K562 (cell line): Measurements from ENCODE around the gene FLAD1. TPM values are rescaled to one million over a fixed set of nuclear protein-coding genes. Genes with fewer than 3 reads are reported as not detected.

Source experiments
- ATAC-seq: fragments of 200-7000 bp; cut with Tn5 transposase; 3 replicates; pipeline ENCODE4 v1.9.1; 2020; ENCODE audit warnings: moderate library complexity
- BruUV-seq: library from RNA; stranded (reverse); fragments of 400-500 nt; replicated peaks from 2 replicates; lab custom pipeline; 2021; lab: Mats Ljungman, UMichigan
- CTCF ChIA-PET: fragments of 300-600 bp; formaldehyde crosslinking; extraction: SDS; loops from one replicate; lab custom pipeline; 2021; ENCODE audit warnings: low intra/inter-chr PET ratio; lab: Yijun Ruan, JAX
- POLR2A ChIA-PET: fragments of 300-600, 350-650 bp; sonication (Branson Sonifier 250); formaldehyde crosslinking; extraction: SDS; loops from one replicate; lab custom pipeline; 2021; ENCODE audit warnings: antibody characterized with exemption, inconsistent platforms; lab: Yijun Ruan, JAX
- DNase-seq, 4 experiments: peaks; one replicate each; pipeline versions ENCODE4 v3.0.0 to v3.0.0-alpha.2; 2011 to 2018; ENCODE audit warnings: low spot score in 3 of 4, mixed read lengths in 3 of 4; ENCODE audit errors: extremely low read depth in 1 of 4
- FAIRE-seq: peaks from 2 replicates; lab custom pipeline; 2011; peaks lifted over from hg19 to GRCh38; lab: Jason Lieb, UNC
- H2AFZ ChIP-seq: 2 replicates; pipeline ENCODE4 v1.6.0; 2011; ENCODE audit warnings: low read depth, low read length, control low read depth, inconsistent platforms
- H3K27ac ChIP-seq: fragments of 200-600 bp; 3 replicates; pipeline ENCODE4 v1.8.0; 2011; ENCODE audit warnings: low read depth, mild to moderate bottlenecking, control low read depth, inconsistent platforms, low read length, moderate library complexity, mixed read lengths; ENCODE audit errors: extremely low read depth
- H3K27me3 ChIP-seq, 2 experiments: fragments of 300-600 bp in 1 of 2; 2 replicates in 1 of 2; 3 replicates in 1 of 2; pipeline versions ENCODE4 v1.6.0 to v1.8.0; 2011; ENCODE audit warnings: inconsistent platforms in 2 of 2, low read length in 2 of 2, mild to moderate bottlenecking in 1 of 2, mixed read lengths in 1 of 2, moderate library complexity in 1 of 2; ENCODE audit not compliant: control insufficient read depth in 2 of 2, insufficient read depth in 2 of 2
- H3K36me3 ChIP-seq: fragments of 300-600 bp; 3 replicates; pipeline ENCODE4 v1.8.0; 2011; ENCODE audit warnings: mild to moderate bottlenecking, low read length, inconsistent platforms; ENCODE audit not compliant: control insufficient read depth, insufficient read depth
- H3K4me1 ChIP-seq, 2 experiments: fragments of 200-600 bp in 1 of 2; replicated peaks in 1 of 2; 2 replicates in 1 of 2; 3 replicates in 1 of 2; pipeline versions ENCODE4 v1.5.1 to v1.8.0; 2011; ENCODE audit warnings: inconsistent platforms in 2 of 2, low read length in 2 of 2, mild to moderate bottlenecking in 1 of 2, mixed read lengths in 1 of 2, moderate library complexity in 1 of 2; ENCODE audit not compliant: control insufficient read depth in 2 of 2, insufficient read depth in 2 of 2
- H3K4me2 ChIP-seq: 2 replicates; pipeline ENCODE4 v1.6.1; 2011; ENCODE audit warnings: low read length, control low read depth, inconsistent platforms, mixed read lengths; ENCODE audit not compliant: insufficient read depth
- H3K4me3 ChIP-seq: fragments of 200-600 bp; sonication (generic), shearing (Covaris generic); 2 replicates; pipeline ENCODE4 v1.5.1; 2016; ENCODE audit warnings: control low read depth, inconsistent platforms
- H3K79me2 ChIP-seq: fragments of 200-600 bp; 3 replicates; pipeline ENCODE4 v1.8.0; 2011; ENCODE audit warnings: low read length, inconsistent platforms; ENCODE audit not compliant: control insufficient read depth, insufficient read depth
- H3K9ac ChIP-seq, 2 experiments: 2 replicates each; pipeline versions ENCODE4 v1.6.0 to v1.6.1; 2011; ENCODE audit warnings: low read depth in 2 of 2, low read length in 2 of 2, control low read depth in 1 of 2, inconsistent platforms in 1 of 2, mild to moderate bottlenecking in 1 of 2, mixed read lengths in 1 of 2; ENCODE audit not compliant: insufficient read depth in 1 of 2
- H3K9me1 ChIP-seq: one replicate; pipeline ENCODE4 v1.6.0; 2011; ENCODE audit warnings: inconsistent platforms, mild to moderate bottlenecking, low read length, moderate library complexity; ENCODE audit not compliant: control insufficient read depth, insufficient read depth
- H3K9me3 ChIP-seq: replicated peaks from 2 replicates; pipeline ENCODE4 v1.5.1; 2011; ENCODE audit warnings: low read depth, low read length, inconsistent platforms; ENCODE audit not compliant: control insufficient read depth, insufficient read depth
- H4K20me1 ChIP-seq: replicated peaks from 2 replicates; pipeline ENCODE4 v1.6.1; 2011; ENCODE audit warnings: low read length, inconsistent platforms, mixed read lengths; ENCODE audit not compliant: control insufficient read depth, insufficient read depth
- BHLHE40 ChIP-seq: IDR thresholded peaks from 2 replicates; pipeline ENCODE4 v1.6.1; 2011; ENCODE audit warnings: low read length, improper control_type of control experiment
- CEBPB ChIP-seq: fragments of 450-650 bp; IDR thresholded peaks from 2 replicates; pipeline ENCODE4 v1.6.1; 2016; ENCODE audit warnings: missing genetic modification characterization, missing compliant biosample characterization
- CREM ChIP-seq: IDR thresholded peaks from 2 replicates; pipeline ENCODE4 v1.6.1; 2014; ENCODE audit warnings: antibody characterized with exemption, low read depth
- HCFC1 ChIP-seq: IDR thresholded peaks from 2 replicates; pipeline ENCODE4 v1.6.1; 2012; ENCODE audit warnings: low read depth, low read length, improper control_type of control experiment
- KDM1A ChIP-seq, 2 experiments: fragments of 450-650 bp; IDR thresholded peaks; 2 replicates each; pipeline ENCODE4 v1.6.1; 2016; ENCODE audit warnings: mild to moderate bottlenecking in 2 of 2
- MBD2 ChIP-seq: sonication (generic); IDR thresholded peaks from 2 replicates; pipeline ENCODE4 v1.6.1; 2016; ENCODE audit warnings: low read depth, borderline replicate concordance
- MNT ChIP-seq, 2 experiments: fragments of 450-650 bp; conservative IDR thresholded peaks; 2 replicates each; pipeline ENCODE4 v1.6.1; 2017; ENCODE audit warnings: mild to moderate bottlenecking in 2 of 2, moderate library complexity in 2 of 2
- MYC ChIP-seq, 2 experiments: fragments of 250-450 bp in 1 of 2; sonication (Bioruptor Pico) in 1 of 2; IDR thresholded peaks; 2 replicates each; pipeline versions ENCODE4 v1.5.1 to v1.6.1; 2012 to 2021; ENCODE audit warnings: low read depth in 2 of 2, borderline replicate concordance in 1 of 2, improper control_type of control experiment in 1 of 2, low read length in 1 of 2, mild to moderate bottlenecking in 1 of 2, moderate library complexity in 1 of 2
- NR2C2 ChIP-seq, 2 experiments: fragments of 200-800 bp in 1 of 2; sonication (Bioruptor generic) in 1 of 2; sonication (generic) in 1 of 2; formaldehyde crosslinking in 1 of 2; IDR thresholded peaks; 2 replicates each; pipeline versions ENCODE4 v1.6.1 to v1.8.0; 2016 to 2022; ENCODE audit warnings: mild to moderate bottlenecking in 1 of 2, missing compliant biosample characterization in 1 of 2, missing genetic modification characterization in 1 of 2, missing genetic modification reagents in 1 of 2
- NUFIP1 ChIP-seq: fragments of 450-650 bp; IDR thresholded peaks from 2 replicates; pipeline ENCODE4 v1.6.1; 2018; ENCODE audit not compliant: partially characterized antibody
- RAD51 ChIP-seq: fragments of 450-650 bp; IDR thresholded peaks from 2 replicates; pipeline ENCODE4 v1.7.1; 2016; ENCODE audit warnings: low read depth, mild to moderate bottlenecking, borderline replicate concordance
- RFX1 ChIP-seq: fragments of 450-650 bp; IDR thresholded peaks from 2 replicates; pipeline ENCODE4 v1.6.1; 2016; ENCODE audit warnings: mild to moderate bottlenecking, moderate library complexity
- WGBS: fragments of 100-300 bp; shearing (Covaris generic); methylation state at CpG from one replicate; pipeline ENCODE4 v1.1.6; 2016; ENCODE audit warnings: low coverage, mixed read lengths; ENCODE audit not compliant: insufficient coverage; ENCODE audit errors: missing lambda C conversion rate; 5-methylcytosine and 5-hydroxymethylcytosine counted together
- in situ Hi-C: fragments of 300-500 bp; cut with MboI; formaldehyde crosslinking; loops from 4 replicates; pipeline ENCODE4 v1.15.0; 2018; ENCODE audit warnings: inconsistent platforms, mixed read lengths
- intact Hi-C: fragments of 100-400 bp; cut with micrococcal nuclease; formaldehyde crosslinking; loops from 2 replicates; pipeline ENCODE4 v1.14.2; 2022
- polyA plus RNA-seq, 8 experiments: library from polyadenylated mRNA; depleted of rRNA in 4 of 8; stranded (reverse) in 5 of 8; unstranded in 3 of 8; fragments of >200 nt; fragmentation: Nextera tagmentation in 2 of 8; fragmentation: Illumina TruSeq in 1 of 8; extraction: Ambion mirVana in 2 of 8; extraction: Trizol in 1 of 8; gene quantifications; 2 replicates each; pipeline versions ENCODE4 v1.2.1 to v1.2.3, GENCODE V29; 2011 to 2014; ENCODE audit warnings: inconsistent platforms in 1 of 8, missing spikeins in 1 of 8
- total RNA-seq, 7 experiments: library from RNA; depleted of rRNA in 6 of 7; stranded (reverse); fragments of >200 nt in 6 of 7; fragmentation: Illumina TruSeq in 2 of 7; extraction: Trizol in 2 of 7; gene quantifications; 2 replicates each; pipeline versions ENCODE4 v1.2.1 to v1.2.3, GENCODE V29; 2011 to 2021; ENCODE audit warnings: low replicate concordance in 1 of 7
- TF ChIP-seq, protein P1 (sequence below), 2 experiments: IDR thresholded peaks; 2 replicates each; pipeline ENCODE4 v1.6.1; 2012; ENCODE audit warnings: improper control_type of control experiment in 2 of 2, low read depth in 2 of 2, low read length in 2 of 2, borderline replicate concordance in 1 of 2
- TF ChIP-seq, protein P2 (sequence below): fragments of 450-650 bp; IDR thresholded peaks from 2 replicates; pipeline ENCODE4 v1.6.1; 2016
- TF ChIP-seq, protein P3 (sequence below): sonication (generic); formaldehyde crosslinking; IDR thresholded peaks from 2 replicates; pipeline ENCODE4 v1.9.0; 2022; ENCODE audit warnings: mild to moderate bottlenecking, missing genetic modification reagents

The FLAD1 gene
- total and polyA plus RNA-seq, 9 of the 15 experiments (the other 6 are each of a cell fraction or from before 2014, with no cell fraction given): 24.9 to 85.8 (median 67.0) TPM

DNA sequence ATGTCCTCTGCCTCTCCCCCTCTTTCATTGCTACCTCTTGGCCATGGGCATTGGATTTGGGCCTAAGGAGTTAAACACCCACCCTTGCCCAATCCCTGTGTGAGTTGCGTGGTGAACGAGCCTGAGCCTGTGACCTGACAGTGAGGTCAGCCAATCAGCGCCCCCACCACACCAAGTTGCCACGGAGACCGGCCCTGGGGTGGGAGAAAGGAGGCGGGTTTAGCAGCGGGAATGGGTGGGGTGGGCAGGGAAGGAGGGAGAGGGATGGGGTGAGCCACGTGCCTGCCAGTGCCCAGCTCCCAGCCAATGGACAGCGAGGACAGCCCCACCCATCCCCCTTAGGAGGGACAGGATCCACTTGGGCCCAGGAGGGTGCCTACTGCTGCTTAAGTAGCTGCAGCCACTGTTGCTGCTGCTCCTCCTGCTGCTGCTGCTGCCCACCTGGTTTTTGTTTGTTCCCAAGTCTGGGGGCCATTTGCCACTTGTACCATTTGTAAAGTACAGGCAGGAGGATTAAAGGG is 28.9 kb downstream of the FLAD1 start:
- peak overlapping the region; percentile 51; the same call in 2 of the 3 replicates for H3K27ac ChIP-seq
- no peaks in the 10 kb centered on the region; the same call in 1 of the 2 replicates for H4K20me1 ChIP-seq
- H3K27me3 ChIP-seq: no peaks in the 10 kb centered on the region
- peaks cover 73 to 93% of the 10 kb centered on the region in 2 experiments for H3K4me1 ChIP-seq
- no TSS peak for BruUV-seq
- peaks cover 65% of the 10 kb centered on the region for H3K79me2 ChIP-seq
- in situ Hi-C loops: no loop called here
- no peak overlapping the region for H3K4me3 ChIP-seq
- DNase-seq (peak; percentile 76 to 79 (median 78)), FAIRE-seq (peak; percentile 60), ATAC-seq (peak; percentile 29)
- H3K4me2 ChIP-seq: peak overlapping the region; percentile 19; the same call in 1 of the 2 replicates
- H3K9me1 ChIP-seq: no peaks in the 10 kb centered on the region
- intact Hi-C loops: no loop called here
- H2AFZ ChIP-seq: no peak overlapping the region
- H3K9ac ChIP-seq: peak overlapping the region in 1 of 2 experiments; percentile 80; a peak in 2 of 4 replicates
- peaks cover 74% of the 10 kb centered on the region; the same call in 2 of the 3 replicates for H3K36me3 ChIP-seq
- CTCF ChIA-PET: no interaction called here
- WGBS: 11% methylated on average over 3 of the region's 9 CpGs
- POLR2A ChIA-PET: interaction anchor here (0.6 to 1.9 kb wide), 12 partner anchors 7 to 1113 kb away, joined by 3 to 8 read pairs (median 3); partner anchors contain the start of genes ADAM15, FLAD1, LENEP and PMVK
- H3K9me3 ChIP-seq: no peaks in the 10 kb centered on the region
- TF ChIP-seq MNT (conservative IDR thresholded peaks at IDR 0.05): peak; percentile 44 to 52; a peak in 2 of 4 replicates
- peak; percentile 50; the same call in 1 of the 2 replicates for TF ChIP-seq BHLHE40
- peak; percentile 50 for TF ChIP-seq CEBPB (tag)
- TF ChIP-seq, protein P1, sequence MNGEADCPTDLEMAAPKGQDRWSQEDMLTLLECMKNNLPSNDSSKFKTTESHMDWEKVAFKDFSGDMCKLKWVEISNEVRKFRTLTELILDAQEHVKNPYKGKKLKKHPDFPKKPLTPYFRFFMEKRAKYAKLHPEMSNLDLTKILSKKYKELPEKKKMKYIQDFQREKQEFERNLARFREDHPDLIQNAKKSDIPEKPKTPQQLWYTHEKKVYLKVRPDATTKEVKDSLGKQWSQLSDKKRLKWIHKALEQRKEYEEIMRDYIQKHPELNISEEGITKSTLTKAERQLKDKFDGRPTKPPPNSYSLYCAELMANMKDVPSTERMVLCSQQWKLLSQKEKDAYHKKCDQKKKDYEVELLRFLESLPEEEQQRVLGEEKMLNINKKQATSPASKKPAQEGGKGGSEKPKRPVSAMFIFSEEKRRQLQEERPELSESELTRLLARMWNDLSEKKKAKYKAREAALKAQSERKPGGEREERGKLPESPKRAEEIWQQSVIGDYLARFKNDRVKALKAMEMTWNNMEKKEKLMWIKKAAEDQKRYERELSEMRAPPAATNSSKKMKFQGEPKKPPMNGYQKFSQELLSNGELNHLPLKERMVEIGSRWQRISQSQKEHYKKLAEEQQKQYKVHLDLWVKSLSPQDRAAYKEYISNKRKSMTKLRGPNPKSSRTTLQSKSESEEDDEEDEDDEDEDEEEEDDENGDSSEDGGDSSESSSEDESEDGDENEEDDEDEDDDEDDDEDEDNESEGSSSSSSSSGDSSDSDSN (IDR thresholded peaks at IDR 0.05; ENCODE audit: borderline replicate concordance in 1 of 2, low read depth in 2 of 2, low read length in 2 of 2): 0 out of 4 replicates have a peak, but pooled peaks of 1 of the 2 experiments have one; percentile 7
- peak; percentile 14; the same call in 1 of the 2 replicates for TF ChIP-seq MYC (IDR thresholded peaks at IDR 0.05; ENCODE audit: low read depth, low read length)
- TF ChIP-seq MYC (CRISPR knock-in tag; IDR thresholded peaks at IDR 0.05; ENCODE audit: borderline replicate concordance, low read depth): no peak
- TF ChIP-seq KDM1A (IDR thresholded peaks at IDR 0.05): peak in 1 of 2 experiments; percentile 49; a peak in 1 of 4 replicates
- TF ChIP-seq NUFIP1: no peak
- peak; percentile 41; the same call in 1 of the 2 replicates for TF ChIP-seq MBD2
- no peak for TF ChIP-seq NR2C2 (CRISPR knock-in tag; IDR thresholded peaks at IDR 0.05)
- TF ChIP-seq NR2C2 (tag; IDR thresholded peaks at IDR 0.05): no peak
- TF ChIP-seq, protein P2, sequence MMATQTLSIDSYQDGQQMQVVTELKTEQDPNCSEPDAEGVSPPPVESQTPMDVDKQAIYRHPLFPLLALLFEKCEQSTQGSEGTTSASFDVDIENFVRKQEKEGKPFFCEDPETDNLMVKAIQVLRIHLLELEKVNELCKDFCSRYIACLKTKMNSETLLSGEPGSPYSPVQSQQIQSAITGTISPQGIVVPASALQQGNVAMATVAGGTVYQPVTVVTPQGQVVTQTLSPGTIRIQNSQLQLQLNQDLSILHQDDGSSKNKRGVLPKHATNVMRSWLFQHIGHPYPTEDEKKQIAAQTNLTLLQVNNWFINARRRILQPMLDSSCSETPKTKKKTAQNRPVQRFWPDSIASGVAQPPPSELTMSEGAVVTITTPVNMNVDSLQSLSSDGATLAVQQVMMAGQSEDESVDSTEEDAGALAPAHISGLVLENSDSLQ: peak; percentile 95
- TF ChIP-seq, protein P3, sequence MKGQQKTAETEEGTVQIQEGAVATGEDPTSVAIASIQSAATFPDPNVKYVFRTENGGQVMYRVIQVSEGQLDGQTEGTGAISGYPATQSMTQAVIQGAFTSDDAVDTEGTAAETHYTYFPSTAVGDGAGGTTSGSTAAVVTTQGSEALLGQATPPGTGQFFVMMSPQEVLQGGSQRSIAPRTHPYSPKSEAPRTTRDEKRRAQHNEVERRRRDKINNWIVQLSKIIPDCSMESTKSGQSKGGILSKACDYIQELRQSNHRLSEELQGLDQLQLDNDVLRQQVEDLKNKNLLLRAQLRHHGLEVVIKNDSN: peak; percentile 53
- TF ChIP-seq RFX1: peak; percentile 88
- 0 out of 2 replicates have a peak, but pooled peaks have one; percentile 29 for TF ChIP-seq RAD51
- peak; percentile 26; the same call in 1 of the 2 replicates for TF ChIP-seq CREM
- no peak for TF ChIP-seq HCFC1
